Stimulated activated naive CD8-positive, alpha-beta T cell treated with anti-CD3 and anti-CD28 coated beads, Interleukin-15, amount 100 ng/mL, for 72 hours (primary cell): ENCODE data around the gene NBEA.

Source experiments
- ATAC-seq: fragments of 150-1000 bp; cut with Tn5 transposase; 2 replicates; pipeline ENCODE4 v1.10.0; 2021; ENCODE audit warnings: mild to moderate bottlenecking, moderate library complexity
- DNase-seq, 2 donors: peaks; one replicate each; pipeline ENCODE4 v3.0.0; 2021 to 2022
- H3K27ac Mint-ChIP-seq, 2 donors: one replicate each; pipeline ENCODE4 v1.8.0; 2022; ENCODE audit warnings: mild to moderate bottlenecking in 2 of 2, mixed read lengths in 2 of 2, moderate library complexity in 2 of 2
- H3K27me3 Mint-ChIP-seq: one replicate; pipeline ENCODE4 v1.8.0; 2022; ENCODE audit warnings: mixed read lengths
- H3K4me1 Mint-ChIP-seq: one replicate; pipeline ENCODE4 v1.8.0; 2022; ENCODE audit warnings: mild to moderate bottlenecking, mixed read lengths
- H3K4me3 Mint-ChIP-seq, 2 donors: one replicate each; pipeline ENCODE4 v1.8.0; 2022; ENCODE audit warnings: mild to moderate bottlenecking in 2 of 2, mixed read lengths in 2 of 2, moderate library complexity in 1 of 2
- H3K9me3 Mint-ChIP-seq, 2 donors: one replicate each; pipeline ENCODE4 v1.8.0; 2022; ENCODE audit warnings: mixed read lengths in 2 of 2

NBEA gene

GRCh38 chr13:35333157-35333556, 391.1 kb downstream of the NBEA start:
- Mint-ChIP-seq H3K27me3 (no peaks in the 10 kb centered on the region), H3K4me1 (no peaks in the 10 kb centered on the region), H3K4me3 (no peak overlapping the region), H3K9me3 (peaks cover 8 to 17% of the 10 kb centered on the region in 2 donors), H3K27ac (no peak overlapping the region)
- ATAC-seq (no peak), DNase-seq (no peak)

GRCh38 chr13:35342440-35342839, 400.4 kb downstream of the NBEA start:
- no peak overlapping the region for H3K4me3 Mint-ChIP-seq
- ATAC-seq (no peak), DNase-seq (no peak)
- H3K9me3 Mint-ChIP-seq: peaks cover 0 to 7% of the 10 kb centered on the region in 2 donors
- no peaks in the 10 kb centered on the region for H3K4me1 Mint-ChIP-seq
- no peak overlapping the region for H3K27ac Mint-ChIP-seq
- H3K27me3 Mint-ChIP-seq: no peaks in the 10 kb centered on the region

- Mint-ChIP-seq H3K4me3 (no peak overlapping the region), H3K9me3 (peaks cover 0 to 7% of the 10 kb centered on the region in 2 donors), H3K27ac (no peak overlapping the region), H3K4me1 (no peaks in the 10 kb centered on the region), H3K27me3 (no peaks in the 10 kb centered on the region)
- DNase-seq: no peak
- no peak for ATAC-seq
Observed at GRCh38 chr13:35343417-35343816, 401.3 kb downstream of the NBEA start.

- H3K27ac Mint-ChIP-seq: no peak overlapping the region
- no peak overlapping the region for H3K4me3 Mint-ChIP-seq
- H3K9me3 Mint-ChIP-seq: no peaks in the 10 kb centered on the region
- H3K4me1 Mint-ChIP-seq: no peaks in the 10 kb centered on the region
- DNase-seq (no peak), ATAC-seq (no peak)
- H3K27me3 Mint-ChIP-seq: no peaks in the 10 kb centered on the region
Observed at GRCh38 chr13:35345992-35346391, 403.9 kb downstream of the NBEA start.

GRCh38 chr13:35346494-35346893, 404.4 kb downstream of the NBEA start:
- Mint-ChIP-seq H3K27me3 (no peaks in the 10 kb centered on the region), H3K27ac (no peak overlapping the region), H3K4me3 (no peak overlapping the region), H3K9me3 (no peaks in the 10 kb centered on the region), H3K4me1 (no peaks in the 10 kb centered on the region)
- ATAC-seq: no peak
- no peak for DNase-seq

GRCh38 chr13:35347679-35348205, 405.7 kb downstream of the NBEA start:
- no peak overlapping the region for H3K27ac Mint-ChIP-seq

GRCh38 chr13:35349052-35349451, 407.0 kb downstream of the NBEA start:
- no peaks in the 10 kb centered on the region for H3K27me3 Mint-ChIP-seq
- no peaks in the 10 kb centered on the region for H3K9me3 Mint-ChIP-seq
- H3K27ac Mint-ChIP-seq: no peak overlapping the region
- no peak overlapping the region for H3K4me3 Mint-ChIP-seq
- DNase-seq: no peak
- no peak for ATAC-seq
- H3K4me1 Mint-ChIP-seq: no peaks in the 10 kb centered on the region

More at GRCh38 chr13:35347679-35348205, 405.7 kb downstream of the NBEA start:
- DNase-seq (no peak), ATAC-seq (no peak)
- Mint-ChIP-seq H3K27me3 (no peaks in the 10 kb centered on the region), H3K4me1 (no peaks in the 10 kb centered on the region), H3K4me3 (no peak overlapping the region), H3K9me3 (no peaks in the 10 kb centered on the region)

- Mint-ChIP-seq H3K27ac (no peak overlapping the region), H3K4me1 (no peaks in the 10 kb centered on the region), H3K9me3 (no peaks in the 10 kb centered on the region), H3K27me3 (no peaks in the 10 kb centered on the region), H3K4me3 (no peak overlapping the region)
- ATAC-seq (no peak), DNase-seq (no peak)
Observed at GRCh38 chr13:35349673-35350278, 407.7 kb downstream of the NBEA start.

- Mint-ChIP-seq H3K4me1 (peaks cover 7% of the 10 kb centered on the region), H3K9me3 (no peaks in the 10 kb centered on the region), H3K27ac (no peak overlapping the region), H3K27me3 (no peaks in the 10 kb centered on the region), H3K4me3 (no peak overlapping the region)
- ATAC-seq: no peak
- DNase-seq: no peak
Observed at GRCh38 chr13:35354285-35354684, 412.2 kb downstream of the NBEA start.

- H3K9me3 Mint-ChIP-seq: no peaks in the 10 kb centered on the region
- H3K4me1 Mint-ChIP-seq: peaks cover 7% of the 10 kb centered on the region
- H3K4me3 Mint-ChIP-seq: no peak overlapping the region
- no peaks in the 10 kb centered on the region for H3K27me3 Mint-ChIP-seq
- H3K27ac Mint-ChIP-seq: no peak overlapping the region
- no peak for DNase-seq
- ATAC-seq: no peak
Observed at GRCh38 chr13:35354882-35355281, 412.8 kb downstream of the NBEA start.

GRCh38 chr13:35356572-35356971, 414.5 kb downstream of the NBEA start:
- peak; percentile 49 for ATAC-seq
- Mint-ChIP-seq H3K27ac (no peak overlapping the region), H3K4me1 (peaks cover 7% of the 10 kb centered on the region), H3K27me3 (no peaks in the 10 kb centered on the region), H3K4me3 (no peak overlapping the region), H3K9me3 (no peaks in the 10 kb centered on the region)
- DNase-seq: no peak

GRCh38 chr13:35365883-35366282, 423.8 kb downstream of the NBEA start:
- DNase-seq: no peak
- no peak for ATAC-seq
- Mint-ChIP-seq H3K27ac (no peak overlapping the region), H3K4me3 (no peak overlapping the region), H3K4me1 (no peaks in the 10 kb centered on the region), H3K9me3 (peaks cover 8 to 9% of the 10 kb centered on the region in 2 donors), H3K27me3 (no peaks in the 10 kb centered on the region)

GRCh38 chr13:35367586-35367985, 425.5 kb downstream of the NBEA start:
- no peaks in the 10 kb centered on the region for H3K4me1 Mint-ChIP-seq
- peaks cover 21 to 25% of the 10 kb centered on the region in 2 donors for H3K9me3 Mint-ChIP-seq
- H3K27me3 Mint-ChIP-seq: no peaks in the 10 kb centered on the region
- no peak for DNase-seq
- no peak overlapping the region for H3K4me3 Mint-ChIP-seq
- H3K27ac Mint-ChIP-seq: no peak overlapping the region
- no peak for ATAC-seq

- Mint-ChIP-seq H3K4me3 (no peak overlapping the region), H3K27me3 (no peaks in the 10 kb centered on the region), H3K9me3 (no peaks in the 10 kb centered on the region), H3K4me1 (no peaks in the 10 kb centered on the region), H3K27ac (no peak overlapping the region)
- no peak for DNase-seq
- ATAC-seq: no peak
Observed at GRCh38 chr13:35378939-35379338, 436.9 kb downstream of the NBEA start.

- ATAC-seq: no peak
- Mint-ChIP-seq H3K4me3 (no peak overlapping the region), H3K9me3 (no peaks in the 10 kb centered on the region), H3K27me3 (no peaks in the 10 kb centered on the region), H3K27ac (peak overlapping the region in 1 of 2 donors; percentile 15), H3K4me1 (no peaks in the 10 kb centered on the region)
- no peak for DNase-seq
Observed at GRCh38 chr13:35379663-35380062, 437.6 kb downstream of the NBEA start.

- H3K4me1 Mint-ChIP-seq: no peaks in the 10 kb centered on the region
- no peak overlapping the region for H3K27ac Mint-ChIP-seq
- H3K4me3 Mint-ChIP-seq: no peak overlapping the region
- no peaks in the 10 kb centered on the region for H3K27me3 Mint-ChIP-seq
- DNase-seq: no peak
- H3K9me3 Mint-ChIP-seq: no peaks in the 10 kb centered on the region
- ATAC-seq: no peak
Observed at GRCh38 chr13:35387682-35388250, 445.7 kb downstream of the NBEA start.
